K562 (cell line): ENCODE measurements around the gene KCNJ12. TPM values are rescaled to one million over a fixed set of nuclear protein-coding genes. Genes with fewer than 3 reads are reported as not detected.
"Not testable (repeated sequence)": the region's sequence is repeated elsewhere in the genome, so short reads cannot be mapped to it uniquely, and the experiment has no call there.

Experiments
- ATAC-seq: fragments of 200-7000 bp; cut with Tn5 transposase; 3 replicates; pipeline ENCODE4 v1.9.1; 2020; ENCODE audit warnings: moderate library complexity
- BruUV-seq: library from RNA; stranded (reverse); fragments of 400-500 nt; replicated peaks from 2 replicates; lab custom pipeline; 2021; lab: Mats Ljungman, UMichigan
- CTCF ChIA-PET: fragments of 300-600 bp; formaldehyde crosslinking; extraction: SDS; loops from one replicate; lab custom pipeline; 2021; ENCODE audit warnings: low intra/inter-chr PET ratio; lab: Yijun Ruan, JAX
- POLR2A ChIA-PET: fragments of 300-600, 350-650 bp; sonication (Branson Sonifier 250); formaldehyde crosslinking; extraction: SDS; loops from one replicate; lab custom pipeline; 2021; ENCODE audit warnings: antibody characterized with exemption, inconsistent platforms; lab: Yijun Ruan, JAX
- DNase-seq, 4 experiments: peaks; one replicate each; pipeline versions ENCODE4 v3.0.0 to v3.0.0-alpha.2; 2011 to 2018; ENCODE audit warnings: low spot score in 3 of 4, mixed read lengths in 3 of 4; ENCODE audit errors: extremely low read depth in 1 of 4
- FAIRE-seq: peaks from 2 replicates; lab custom pipeline; 2011; peaks lifted over from hg19 to GRCh38; lab: Jason Lieb, UNC
- H2AFZ ChIP-seq: 2 replicates; pipeline ENCODE4 v1.6.0; 2011; ENCODE audit warnings: low read depth, low read length, control low read depth, inconsistent platforms
- H3K27ac ChIP-seq: fragments of 200-600 bp; 3 replicates; pipeline ENCODE4 v1.8.0; 2011; ENCODE audit warnings: low read depth, mild to moderate bottlenecking, control low read depth, inconsistent platforms, low read length, moderate library complexity, mixed read lengths; ENCODE audit errors: extremely low read depth
- H3K27me3 ChIP-seq, 2 experiments: fragments of 300-600 bp in 1 of 2; 2 replicates in 1 of 2; 3 replicates in 1 of 2; pipeline versions ENCODE4 v1.6.0 to v1.8.0; 2011; ENCODE audit warnings: inconsistent platforms in 2 of 2, low read length in 2 of 2, mild to moderate bottlenecking in 1 of 2, mixed read lengths in 1 of 2, moderate library complexity in 1 of 2; ENCODE audit not compliant: control insufficient read depth in 2 of 2, insufficient read depth in 2 of 2
- H3K36me3 ChIP-seq: fragments of 300-600 bp; 3 replicates; pipeline ENCODE4 v1.8.0; 2011; ENCODE audit warnings: mild to moderate bottlenecking, low read length, inconsistent platforms; ENCODE audit not compliant: control insufficient read depth, insufficient read depth
- H3K4me1 ChIP-seq, 2 experiments: fragments of 200-600 bp in 1 of 2; replicated peaks in 1 of 2; 2 replicates in 1 of 2; 3 replicates in 1 of 2; pipeline versions ENCODE4 v1.5.1 to v1.8.0; 2011; ENCODE audit warnings: inconsistent platforms in 2 of 2, low read length in 2 of 2, mild to moderate bottlenecking in 1 of 2, mixed read lengths in 1 of 2, moderate library complexity in 1 of 2; ENCODE audit not compliant: control insufficient read depth in 2 of 2, insufficient read depth in 2 of 2
- H3K4me2 ChIP-seq: 2 replicates; pipeline ENCODE4 v1.6.1; 2011; ENCODE audit warnings: low read length, control low read depth, inconsistent platforms, mixed read lengths; ENCODE audit not compliant: insufficient read depth
- H3K4me3 ChIP-seq: fragments of 200-600 bp; sonication (generic), shearing (Covaris generic); 2 replicates; pipeline ENCODE4 v1.5.1; 2016; ENCODE audit warnings: control low read depth, inconsistent platforms
- H3K79me2 ChIP-seq: fragments of 200-600 bp; 3 replicates; pipeline ENCODE4 v1.8.0; 2011; ENCODE audit warnings: low read length, inconsistent platforms; ENCODE audit not compliant: control insufficient read depth, insufficient read depth
- H3K9ac ChIP-seq, 2 experiments: 2 replicates each; pipeline versions ENCODE4 v1.6.0 to v1.6.1; 2011; ENCODE audit warnings: low read depth in 2 of 2, low read length in 2 of 2, control low read depth in 1 of 2, inconsistent platforms in 1 of 2, mild to moderate bottlenecking in 1 of 2, mixed read lengths in 1 of 2; ENCODE audit not compliant: insufficient read depth in 1 of 2
- H3K9me1 ChIP-seq: one replicate; pipeline ENCODE4 v1.6.0; 2011; ENCODE audit warnings: inconsistent platforms, mild to moderate bottlenecking, low read length, moderate library complexity; ENCODE audit not compliant: control insufficient read depth, insufficient read depth
- H3K9me3 ChIP-seq: replicated peaks from 2 replicates; pipeline ENCODE4 v1.5.1; 2011; ENCODE audit warnings: low read depth, low read length, inconsistent platforms; ENCODE audit not compliant: control insufficient read depth, insufficient read depth
- H4K20me1 ChIP-seq: replicated peaks from 2 replicates; pipeline ENCODE4 v1.6.1; 2011; ENCODE audit warnings: low read length, inconsistent platforms, mixed read lengths; ENCODE audit not compliant: control insufficient read depth, insufficient read depth
- CTCF ChIP-seq, 3 experiments: IDR thresholded peaks in 2 of 3; conservative IDR thresholded peaks in 1 of 3; 2 replicates each; pipeline ENCODE4 v1.5.1; 2011 to 2012; ENCODE audit warnings: low read length in 3 of 3, mild to moderate bottlenecking in 3 of 3, control low read depth in 2 of 3, improper control_type of control experiment in 1 of 3, inconsistent platforms in 1 of 3, low read depth in 1 of 3, mixed read lengths in 1 of 3, moderate library complexity in 1 of 3; ENCODE audit not compliant: insufficient read depth in 2 of 3
- RAD21 ChIP-seq, 2 experiments: fragments of 250-450 bp in 1 of 2; fragments of 450-650 bp in 1 of 2; sonication (Bioruptor Pico) in 1 of 2; formaldehyde crosslinking in 1 of 2; IDR thresholded peaks in 1 of 2; conservative IDR thresholded peaks in 1 of 2; 2 replicates each; pipeline versions ENCODE4 v1.4.0 to v1.8.0; 2020 to 2022; ENCODE audit warnings: mild to moderate bottlenecking in 2 of 2, moderate library complexity in 1 of 2
- REST ChIP-seq, 2 experiments: fragments of 450-650 bp; formaldehyde crosslinking in 1 of 2; IDR thresholded peaks; 2 replicates each; pipeline versions ENCODE4 v1.4.0 to v1.6.1; 2014 to 2020; ENCODE audit warnings: mild to moderate bottlenecking in 2 of 2, borderline replicate concordance in 1 of 2, low read depth in 1 of 2
- WGBS: fragments of 100-300 bp; shearing (Covaris generic); methylation state at CpG from one replicate; pipeline ENCODE4 v1.1.6; 2016; ENCODE audit warnings: low coverage, mixed read lengths; ENCODE audit not compliant: insufficient coverage; ENCODE audit errors: missing lambda C conversion rate; 5-methylcytosine and 5-hydroxymethylcytosine counted together
- in situ Hi-C: fragments of 300-500 bp; cut with MboI; formaldehyde crosslinking; loops from 4 replicates; pipeline ENCODE4 v1.15.0; 2018; ENCODE audit warnings: inconsistent platforms, mixed read lengths
- intact Hi-C: fragments of 100-400 bp; cut with micrococcal nuclease; formaldehyde crosslinking; loops from 2 replicates; pipeline ENCODE4 v1.14.2; 2022
- polyA plus RNA-seq, 8 experiments: library from polyadenylated mRNA; depleted of rRNA in 4 of 8; stranded (reverse) in 5 of 8; unstranded in 3 of 8; fragments of >200 nt; fragmentation: Nextera tagmentation in 2 of 8; fragmentation: Illumina TruSeq in 1 of 8; extraction: Ambion mirVana in 2 of 8; extraction: Trizol in 1 of 8; gene quantifications; 2 replicates each; pipeline versions ENCODE4 v1.2.1 to v1.2.3, GENCODE V29; 2011 to 2014; ENCODE audit warnings: inconsistent platforms in 1 of 8, missing spikeins in 1 of 8
- total RNA-seq, 7 experiments: library from RNA; depleted of rRNA in 6 of 7; stranded (reverse); fragments of >200 nt in 6 of 7; fragmentation: Illumina TruSeq in 2 of 7; extraction: Trizol in 2 of 7; gene quantifications; 2 replicates each; pipeline versions ENCODE4 v1.2.1 to v1.2.3, GENCODE V29; 2011 to 2021; ENCODE audit warnings: low replicate concordance in 1 of 7

The KCNJ12 gene
- total and polyA plus RNA-seq, 9 of the 15 experiments (the other 6 are each of a cell fraction or from before 2014, with no cell fraction given), result 0.02 TPM; not detected in 8

GRCh38 chr17:21449891-21450290, 73.7 kb downstream of the KCNJ12 start:
- H3K27ac ChIP-seq; CTCF ChIA-PET; H3K9me1 ChIP-seq; POLR2A ChIA-PET; DNase-seq; H3K27me3 ChIP-seq; BruUV-seq; H3K79me2 ChIP-seq; H3K4me1 ChIP-seq; H3K36me3 ChIP-seq; H3K9me3 ChIP-seq; H3K4me2 ChIP-seq; H3K9ac ChIP-seq; H3K4me3 ChIP-seq; in situ Hi-C loops; H2AFZ ChIP-seq; H4K20me1 ChIP-seq; TF ChIP-seq REST (CRISPR knock-in tag; IDR thresholded peaks at IDR 0.05; ENCODE audit: low read depth): not testable (repeated sequence)
- TF ChIP-seq CTCF (IDR thresholded peaks at IDR 0.05 in 2 of 3, conservative IDR thresholded peaks at IDR 0.05 in 1 of 3; ENCODE audit: insufficient read depth in 2 of 3, low read depth in 1 of 3, low read length in 3 of 3), result peak in 2 of 3 experiments; percentile 17 to 27; a peak in 2 of 6 replicates
- TF ChIP-seq REST (IDR thresholded peaks at IDR 0.05; ENCODE audit: borderline replicate concordance), result peak; percentile 22; the same call in 1 of the 2 replicates
- peak; percentile 36 to 47; a peak in 3 of 4 replicates for TF ChIP-seq RAD21 (CRISPR knock-in tag; conservative IDR thresholded peaks at IDR 0.05 in 1 of 2, IDR thresholded peaks at IDR 0.05 in 1 of 2)
- peak; percentile 80 for ATAC-seq
- intact Hi-C loops, result loop anchor here (5.0 to 10.0 kb wide), 2 partner anchors 168 to 325 kb away; partner anchors contain the start of genes DHRS7B and MAP2K3
- peak; percentile 91 for FAIRE-seq
- WGBS, result 0% methylated on average over 3 of the region's 3 CpGs
